GM12878 (cell line): Measurements from ENCODE around the gene NRTN. TPM values are rescaled to one million over a fixed set of nuclear protein-coding genes. Genes with fewer than 3 reads are reported as not detected.
A peak's percentile ranks its signal among the peaks of the same experiment; 100 is the strongest.

Experiments
- ATAC-seq: fragments of 200-7000 bp; cut with Tn5 transposase; 3 replicates; pipeline ENCODE4 v1.9.1; 2020; ENCODE audit warnings: mild to moderate bottlenecking, moderate library complexity
- BruUV-seq: library from RNA; stranded (reverse); fragments of 400-500 nt; replicated peaks from 2 replicates; lab custom pipeline; 2021; lab: Mats Ljungman, UMichigan
- CTCF ChIA-PET: fragments of 300-600 bp; sonication (Branson Sonifier 250); formaldehyde crosslinking; extraction: SDS; loops from one replicate; lab custom pipeline; 2021; ENCODE audit warnings: inconsistent platforms; lab: Yijun Ruan, JAX
- POLR2A ChIA-PET: fragments of 350-600 bp; formaldehyde crosslinking; extraction: SDS; loops from one replicate; lab custom pipeline; 2021; ENCODE audit warnings: inconsistent platforms; lab: Charles Lee
- RAD21 ChIA-PET: fragments of 300-600 bp; sonication (Branson Sonifier 250); formaldehyde crosslinking; loops from one replicate; lab custom pipeline; 2023; ENCODE audit warnings: antibody characterized with exemption; ENCODE audit not compliant: unreplicated experiment; lab: Charles Lee
- SMC1A ChIA-PET: fragments of 300-600 bp; sonication (Branson Sonifier 250); formaldehyde crosslinking; loops from one replicate; lab custom pipeline; 2023; ENCODE audit not compliant: unreplicated experiment, uncharacterized antibody; lab: Charles Lee
- DNase-seq: peaks from one replicate; pipeline ENCODE4 v3.0.0-alpha.2; 2011; ENCODE audit warnings: low read depth, low spot score
- FAIRE-seq: peaks from 3 replicates; lab custom pipeline; 2011; peaks lifted over from hg19 to GRCh38; lab: Jason Lieb, UNC
- H2AFZ ChIP-seq: 2 replicates; pipeline ENCODE4 v1.6.0; 2011; ENCODE audit warnings: low read depth, low read length, control low read depth; ENCODE audit not compliant: control insufficient read depth
- H3K27ac ChIP-seq: 2 replicates; pipeline ENCODE4 v1.5.1; 2011; ENCODE audit warnings: control low read depth; ENCODE audit not compliant: control insufficient read depth, insufficient read depth
- H3K27me3 ChIP-seq, 2 experiments: replicated peaks in 1 of 2; 2 replicates each; pipeline versions ENCODE4 v1.6.0 to v1.6.1; 2011; ENCODE audit warnings: low read length in 1 of 2; ENCODE audit not compliant: control insufficient read depth in 2 of 2, insufficient read depth in 2 of 2
- H3K36me3 ChIP-seq, 2 experiments: 2 replicates each; pipeline ENCODE4 v1.5.1; 2011; ENCODE audit warnings: low read length in 1 of 2; ENCODE audit not compliant: control insufficient read depth in 2 of 2, insufficient read depth in 2 of 2
- H3K4me1 ChIP-seq: 2 replicates; pipeline ENCODE4 v1.6.1; 2011; ENCODE audit warnings: mild to moderate bottlenecking, low read length, moderate library complexity, mixed read lengths; ENCODE audit not compliant: control insufficient read depth, insufficient read depth
- H3K4me2 ChIP-seq: 2 replicates; pipeline ENCODE4 v1.6.0; 2011; ENCODE audit warnings: control low read depth; ENCODE audit not compliant: control insufficient read depth, insufficient read depth
- H3K4me3 ChIP-seq: fragments of 200-600 bp; sonication (generic); 2 replicates; pipeline ENCODE4 v1.5.1; 2016
- H3K79me2 ChIP-seq: 2 replicates; pipeline ENCODE4 v1.6.0; 2011; ENCODE audit warnings: low read length; ENCODE audit not compliant: control insufficient read depth, insufficient read depth
- H3K9ac ChIP-seq: 2 replicates; pipeline ENCODE4 v1.8.0; 2011; ENCODE audit warnings: low read length, control low read depth, mixed read lengths; ENCODE audit not compliant: control insufficient read depth, insufficient read depth
- H3K9me3 ChIP-seq: replicated peaks from 3 replicates; pipeline ENCODE4 v1.5.1; 2011; ENCODE audit warnings: mild to moderate bottlenecking, low read length; ENCODE audit not compliant: control insufficient read depth, insufficient read depth
- H4K20me1 ChIP-seq: 2 replicates; pipeline ENCODE4 v1.6.0; 2011; ENCODE audit not compliant: control insufficient read depth, insufficient read depth
- EZH2 ChIP-seq: IDR thresholded peaks from 2 replicates; pipeline ENCODE4 v1.6.1; 2012; ENCODE audit warnings: low read depth, mild to moderate bottlenecking, control low read depth, inconsistent platforms, low read length, borderline replicate concordance; ENCODE audit not compliant: control insufficient read depth
- FOS ChIP-seq: IDR thresholded peaks from 3 replicates; pipeline ENCODE4 v1.6.1; 2011; ENCODE audit warnings: borderline replicate concordance; ENCODE audit not compliant: insufficient read length; ENCODE audit errors: extremely low read depth
- HDGF ChIP-seq: fragments of 450-650 bp; IDR thresholded peaks from 2 replicates; pipeline ENCODE4 v1.6.1; 2016; ENCODE audit warnings: antibody characterized with exemption
- JUND ChIP-seq: IDR thresholded peaks from 2 replicates; pipeline ENCODE4 v1.6.1; 2012; ENCODE audit warnings: low read depth, mild to moderate bottlenecking, low read length, improper control_type of control experiment, moderate library complexity
- MEF2B ChIP-seq: fragments of 450-650 bp; IDR thresholded peaks from 2 replicates; pipeline ENCODE4 v1.6.1; 2018; ENCODE audit warnings: mild to moderate bottlenecking, moderate library complexity; ENCODE audit not compliant: partially characterized antibody, poor library complexity, severe bottlenecking
- MTA2 ChIP-seq: fragments of 450-650 bp; IDR thresholded peaks from 2 replicates; pipeline ENCODE4 v1.6.1; 2016; ENCODE audit warnings: low read depth, mild to moderate bottlenecking, moderate library complexity
- MYB ChIP-seq: fragments of 150-350 bp; IDR thresholded peaks from 2 replicates; pipeline ENCODE4 v1.6.1; 2014; ENCODE audit warnings: mild to moderate bottlenecking, low read depth, low read length, borderline replicate concordance
- NBN ChIP-seq: fragments of 450-650 bp; IDR thresholded peaks from 2 replicates; pipeline ENCODE4 v1.6.1; 2016
- NKRF ChIP-seq: fragments of 450-650 bp; conservative IDR thresholded peaks from 2 replicates; pipeline ENCODE4 v1.6.1; 2017; ENCODE audit warnings: mild to moderate bottlenecking, moderate library complexity
- NRF1 ChIP-seq: conservative IDR thresholded peaks from 2 replicates; pipeline ENCODE4 v1.6.1; 2011; ENCODE audit warnings: mild to moderate bottlenecking, low read depth, low read length, improper control_type of control experiment
- RFX5 ChIP-seq: IDR thresholded peaks from 2 replicates; pipeline ENCODE4 v1.6.1; 2011; ENCODE audit warnings: low read depth, low read length, improper control_type of control experiment
- SKIL ChIP-seq: fragments of 450-650 bp; IDR thresholded peaks from 2 replicates; pipeline ENCODE4 v1.6.1; 2017; ENCODE audit warnings: mild to moderate bottlenecking, low read depth, inconsistent platforms; ENCODE audit not compliant: poor library complexity, severe bottlenecking
- SMAD5 ChIP-seq: IDR thresholded peaks from 2 replicates; pipeline ENCODE4 v1.6.1; 2016; ENCODE audit warnings: antibody characterized with exemption, low read depth
- SMARCA5 ChIP-seq: fragments of 450-650 bp; IDR thresholded peaks from 2 replicates; pipeline ENCODE4 v1.6.1; 2017; ENCODE audit warnings: mild to moderate bottlenecking
- TAF1 ChIP-seq: IDR thresholded peaks from 2 replicates; pipeline ENCODE4 v1.6.1; 2011; ENCODE audit warnings: mild to moderate bottlenecking, low read depth, low read length, borderline replicate concordance
- TCF3 ChIP-seq: IDR thresholded peaks from 2 replicates; pipeline ENCODE4 v1.6.1; 2012; ENCODE audit warnings: low read depth, mild to moderate bottlenecking, low read length, borderline replicate concordance; ENCODE audit not compliant: insufficient read depth
- YY1 ChIP-seq: IDR thresholded peaks from 2 replicates; pipeline ENCODE4 v1.6.1; 2011; ENCODE audit warnings: low read depth, mild to moderate bottlenecking, low read length
- ZNF24 ChIP-seq: fragments of 450-650 bp; IDR thresholded peaks from 2 replicates; pipeline ENCODE4 v1.6.1; 2017; ENCODE audit warnings: antibody characterized with exemption, mild to moderate bottlenecking
- WGBS: methylation state at CpG from one replicate; pipeline ENCODE4 v1.1.6; 2016; ENCODE audit warnings: low lambda C conversion rate; ENCODE audit not compliant: insufficient replicate concordance, insufficient coverage; ENCODE audit errors: missing lambda C conversion rate; 5-methylcytosine and 5-hydroxymethylcytosine counted together
- in situ Hi-C: fragments of 300-500 bp; cut with MboI; formaldehyde crosslinking; loops from 9 replicates; pipeline ENCODE4 v1.14.3; 2018; ENCODE audit warnings: mixed read lengths
- intact Hi-C: fragments of 100-400 bp; cut with micrococcal nuclease; formaldehyde crosslinking; loops from one replicate; pipeline ENCODE4 v1.14.2; 2022; ENCODE audit not compliant: unreplicated experiment
- polyA plus RNA-seq, 11 experiments: library from polyadenylated mRNA; depleted of rRNA in 4 of 11; unstranded in 6 of 11; stranded (reverse) in 5 of 11; fragments of >200 nt; fragmentation: Nextera tagmentation in 4 of 11; fragmentation: Illumina TruSeq in 1 of 11; extraction: Ambion mirVana in 4 of 11; extraction: Trizol in 1 of 11; gene quantifications; 1 replicate in 1 of 11; 2 replicates in 10 of 11; pipeline versions ENCODE4 v1.2.1 to v1.2.3, GENCODE V29; 2011 to 2016; ENCODE audit warnings: inconsistent platforms in 2 of 11, missing spikeins in 2 of 11, low read depth in 1 of 11
- total RNA-seq, 4 experiments: library from RNA; depleted of rRNA in 3 of 4; stranded (reverse); fragments of >200 nt in 3 of 4; fragmentation: Illumina TruSeq in 1 of 4; extraction: Trizol in 1 of 4; gene quantifications; 2 replicates each; pipeline versions ENCODE4 v1.2.1 to v1.2.3, GENCODE V29; 2013 to 2021

Gene NRTN
- total and polyA plus RNA-seq, 10 of the 15 experiments (the other 5 are each of a cell fraction or from before 2014, with no cell fraction given) = not detected

GRCh38 chr19:5790559-5791520, 14.0 kb upstream of the NRTN start, which contains the start of gene DUS3L:
Gene DUS3L, minus strand, starts transcription at chr19:5791163. Its CDS starts 22 bp downstream, at chr19:5791141.
- CTCF ChIA-PET = interaction anchor here (0.9 to 3.6 kb wide), 3 partner anchors 13 to 101 kb away, joined by 3 to 25 read pairs (median 4); partner anchors contain the start of genes NRTN and RPL36
- intact Hi-C loops = loop anchor here (1.0 to 2.0 kb wide), 3 partner anchors 71 to 114 kb away; partner anchors contain the start of genes CATSPERD, LONP1, RPL36 and VMAC
- Histone ChIP-seq H3K4me2 (peak within 1 kb of the TSS; percentile 97), H3K27ac (peak within 1 kb of the TSS; percentile 92), H3K9ac (peak within 1 kb of the TSS; percentile 75), H4K20me1 (no peaks in the 10 kb centered on the region), H3K4me1 (peaks cover 3% of the 10 kb centered on the region; the same call in 1 of the 2 replicates), H3K36me3 (peaks cover 4 to 21% of the 10 kb centered on the region in 2 experiments; a peak in 3 of 4 replicates), H3K79me2 (peaks cover 5% of the 10 kb centered on the region), H3K9me3 (no peaks in the 10 kb centered on the region), H2AFZ (peak within 1 kb of the TSS; percentile 83), H3K27me3 (no peaks in the 10 kb centered on the region), H3K4me3 (peak within 1 kb of the TSS; percentile 71)
- DNase-seq = peak; percentile 98
- SMC1A ChIA-PET = interaction anchor here (0.9 to 1.0 kb wide), 2 partner anchors 13 to 101 kb away, joined by 3 to 4 read pairs; partner anchors contain the start of gene RPL36
- POLR2A ChIA-PET = interaction anchor here (1.1 kb wide), 2 partner anchors 13 to 113 kb away, joined by 3 to 7 read pairs; no protein-coding TSS in a partner anchor
- FAIRE-seq = peak; percentile 99
- BruUV-seq = TSS peak; percentile 90
- WGBS = 12% methylated on average over 72 of the region's 72 CpGs
- in situ Hi-C loops = no loop called here
- RAD21 ChIA-PET = interaction anchor here (0.7 to 1.5 kb wide), 2 partner anchors 13 to 198 kb away, joined by 3 to 4 read pairs; partner anchors contain the start of gene NRTN
- ATAC-seq = peak; percentile 99
- TF ChIP-seq EZH2 = no peak
- peak; percentile 86 for TF ChIP-seq YY1
- TF ChIP-seq FOS = peak; percentile 42
- no peak for TF ChIP-seq SKIL
- TF ChIP-seq NBN = peak; percentile 98
- TF ChIP-seq SMAD5 = peak; percentile 76; the same call in 1 of the 2 replicates
- peak; percentile 46 for TF ChIP-seq MEF2B
- TF ChIP-seq MYB = peak; percentile 68
- peak; percentile 83 for TF ChIP-seq SMARCA5
- TF ChIP-seq RFX5 = peak; percentile 60; the same call in 1 of the 2 replicates
- TF ChIP-seq TAF1 = peak; percentile 69
- TF ChIP-seq ZNF24 = no peak
- TF ChIP-seq TCF3 = 0 out of 2 replicates have a peak, but pooled peaks have one; percentile 13
- TF ChIP-seq MTA2 = peak; percentile 89
- peak; percentile 95; the same call in 1 of the 2 replicates for TF ChIP-seq HDGF
- peak; percentile 66 for TF ChIP-seq NRF1
- no peak for TF ChIP-seq JUND
- TF ChIP-seq NKRF = peak; percentile 97
